Liver (tissue), 9 donors: Measurements from ENCODE around the gene UBASH3B. TPM values are rescaled to one million over a fixed set of nuclear protein-coding genes. Genes with fewer than 3 reads are reported as not detected.

Source experiments
- DNase-seq: peaks from one replicate; pipeline ENCODE4 v3.0.0-alpha.2; 2017; ENCODE audit warnings: low spot score
- H3K27ac ChIP-seq, 2 donors: one replicate each; pipeline ENCODE4 v1.7.0; 2013; ENCODE audit warnings: inconsistent platforms in 2 of 2, low read length in 2 of 2, control low read depth in 1 of 2, low read depth in 1 of 2, mild to moderate bottlenecking in 1 of 2
- H3K27me3 ChIP-seq, 4 donors: one replicate each; pipeline versions ENCODE4 v1.6.1 to v1.7.0; 2013; ENCODE audit warnings: low read length in 3 of 4, inconsistent platforms in 1 of 4, mild to moderate bottlenecking in 1 of 4, moderate library complexity in 1 of 4; ENCODE audit not compliant: control insufficient read depth in 4 of 4, insufficient read depth in 4 of 4
- H3K36me3 ChIP-seq, 4 donors: one replicate each; pipeline versions ENCODE4 v1.6.1 to v1.7.0; 2013; ENCODE audit warnings: low read length in 3 of 4, mild to moderate bottlenecking in 3 of 4, low read depth in 1 of 4, moderate library complexity in 1 of 4; ENCODE audit not compliant: control insufficient read depth in 4 of 4, insufficient read depth in 3 of 4
- H3K4me1 ChIP-seq, 4 donors: one replicate each; pipeline versions ENCODE4 v1.6.1 to v1.7.0; 2013; ENCODE audit warnings: low read length in 3 of 4, mild to moderate bottlenecking in 3 of 4, moderate library complexity in 1 of 4; ENCODE audit not compliant: control insufficient read depth in 4 of 4, insufficient read depth in 4 of 4
- H3K4me3 ChIP-seq, 3 donors: one replicate each; pipeline versions ENCODE4 v1.6.1 to v1.7.0; 2013; ENCODE audit warnings: low read length in 3 of 3, control low read depth in 1 of 3, low read depth in 1 of 3, mild to moderate bottlenecking in 1 of 3
- H3K9ac ChIP-seq, 2 donors: one replicate each; pipeline ENCODE4 v1.7.0; 2013; ENCODE audit warnings: low read length in 2 of 2, mild to moderate bottlenecking in 2 of 2, moderate library complexity in 2 of 2, control low read depth in 1 of 2, low read depth in 1 of 2
- H3K9me3 ChIP-seq, 4 donors: one replicate each; pipeline versions ENCODE4 v1.6.1 to v1.7.0; 2013; ENCODE audit warnings: low read length in 3 of 4; ENCODE audit not compliant: control insufficient read depth in 4 of 4
- EGR1 ChIP-seq, 2 donors: IDR thresholded peaks; 2 replicates each; pipeline ENCODE4 v1.6.1; 2016 to 2018; ENCODE audit warnings: antibody characterized with exemption in 2 of 2, low read depth in 2 of 2
- FOXA1 ChIP-seq: IDR thresholded peaks from 2 replicates; pipeline ENCODE4 v1.6.1; 2016; ENCODE audit warnings: antibody characterized with exemption
- FOXA2 ChIP-seq: IDR thresholded peaks from 2 replicates; pipeline ENCODE4 v1.6.1; 2016; ENCODE audit warnings: antibody characterized with exemption
- GABPA ChIP-seq, 2 donors: IDR thresholded peaks in 1 of 2; conservative IDR thresholded peaks in 1 of 2; 2 replicates each; pipeline ENCODE4 v1.6.1; 2016; ENCODE audit warnings: antibody characterized with exemption in 2 of 2, mild to moderate bottlenecking in 1 of 2, moderate library complexity in 1 of 2
- HNF4A ChIP-seq, 2 donors: conservative IDR thresholded peaks; 2 replicates each; pipeline ENCODE4 v1.6.1; 2016; ENCODE audit warnings: antibody characterized with exemption in 2 of 2, mild to moderate bottlenecking in 2 of 2
- HNF4G ChIP-seq: IDR thresholded peaks from 2 replicates; pipeline ENCODE4 v1.6.1; 2016; ENCODE audit warnings: antibody characterized with exemption
- JUND ChIP-seq, 2 donors: IDR thresholded peaks; 2 replicates each; pipeline ENCODE4 v1.6.1; 2016; ENCODE audit warnings: antibody characterized with exemption in 2 of 2
- NR2F2 ChIP-seq: IDR thresholded peaks from 2 replicates; pipeline ENCODE4 v1.6.1; 2016; ENCODE audit warnings: antibody characterized with exemption
- RAD21 ChIP-seq, 2 donors: IDR thresholded peaks; 2 replicates each; pipeline ENCODE4 v1.6.1; 2016; ENCODE audit warnings: antibody characterized with exemption in 2 of 2, mild to moderate bottlenecking in 2 of 2
- RXRA ChIP-seq, 2 donors: IDR thresholded peaks; 2 replicates each; pipeline ENCODE4 v1.6.1; 2017 to 2018; ENCODE audit warnings: antibody characterized with exemption in 2 of 2, mild to moderate bottlenecking in 1 of 2
- SP1 ChIP-seq: IDR thresholded peaks from 2 replicates; pipeline ENCODE4 v1.6.1; 2018; ENCODE audit warnings: antibody characterized with exemption, mild to moderate bottlenecking
- TAF1 ChIP-seq: conservative IDR thresholded peaks from 2 replicates; pipeline ENCODE4 v1.6.1; 2016; ENCODE audit warnings: antibody characterized with exemption, mild to moderate bottlenecking
- YY1 ChIP-seq: IDR thresholded peaks from 2 replicates; pipeline ENCODE4 v1.6.1; 2016; ENCODE audit warnings: antibody characterized with exemption, mild to moderate bottlenecking
- WGBS: extraction: QIAGEN DNeasy Blood & Tissue Kit; methylation state at CpG from one replicate; pipeline ENCODE4 v1.1.7; 2013; 5-methylcytosine and 5-hydroxymethylcytosine counted together
- polyA plus RNA-seq, 2 donors: library from polyadenylated mRNA; stranded (reverse) in 1 of 2; unstranded in 1 of 2; fragments of 200-250 nt in 1 of 2; fragments of >200 nt in 1 of 2; fragmentation: Nextera tagmentation in 1 of 2; extraction: Ambion mirVana in 1 of 2; gene quantifications; one replicate each; pipeline versions ENCODE4 v1.2.1 to v1.2.3, GENCODE V29; 2013 to 2015
- total RNA-seq, 2 donors: library from RNA; depleted of rRNA; stranded (reverse); fragments of >200 nt; gene quantifications; one replicate each; pipeline ENCODE4 v1.2.3, GENCODE V29; 2014
- TF ChIP-seq, protein P1 (sequence below): IDR thresholded peaks from 2 replicates; pipeline ENCODE4 v1.6.1; 2016; ENCODE audit warnings: antibody characterized with exemption, mild to moderate bottlenecking
- TF ChIP-seq, protein P2 (sequence below): IDR thresholded peaks from 2 replicates; pipeline ENCODE4 v1.6.1; 2016; ENCODE audit warnings: antibody characterized with exemption
- TF ChIP-seq, protein P3 (sequence below): fragments of 150-350 bp; IDR thresholded peaks from 2 replicates; pipeline ENCODE4 v1.5.1; 2017; ENCODE audit warnings: improper control_type of control experiment, low read depth, low read length; ENCODE audit not compliant: missing input control
- TF ChIP-seq, protein P4 (sequence below): IDR thresholded peaks from 2 replicates; pipeline ENCODE4 v1.6.1; 2016; ENCODE audit warnings: antibody characterized with exemption
- TF ChIP-seq, protein P5 (sequence below): IDR thresholded peaks from 2 replicates; pipeline ENCODE4 v1.6.1; 2016; ENCODE audit warnings: antibody characterized with exemption
- donor health status: healthy.
- donor health status: healthy.
- donor health status: healthy.
- donor health status: healthy.
- donor health status: healthy.

The UBASH3B gene
- total and polyA plus RNA-seq, 4 donors: 0.48 to 5.5 (median 2.5) TPM

GRCh38 chr11:122720107-122720881, 64.8 kb downstream of the UBASH3B start:
- DNase-seq: no peak
- TF ChIP-seq, protein P1, sequence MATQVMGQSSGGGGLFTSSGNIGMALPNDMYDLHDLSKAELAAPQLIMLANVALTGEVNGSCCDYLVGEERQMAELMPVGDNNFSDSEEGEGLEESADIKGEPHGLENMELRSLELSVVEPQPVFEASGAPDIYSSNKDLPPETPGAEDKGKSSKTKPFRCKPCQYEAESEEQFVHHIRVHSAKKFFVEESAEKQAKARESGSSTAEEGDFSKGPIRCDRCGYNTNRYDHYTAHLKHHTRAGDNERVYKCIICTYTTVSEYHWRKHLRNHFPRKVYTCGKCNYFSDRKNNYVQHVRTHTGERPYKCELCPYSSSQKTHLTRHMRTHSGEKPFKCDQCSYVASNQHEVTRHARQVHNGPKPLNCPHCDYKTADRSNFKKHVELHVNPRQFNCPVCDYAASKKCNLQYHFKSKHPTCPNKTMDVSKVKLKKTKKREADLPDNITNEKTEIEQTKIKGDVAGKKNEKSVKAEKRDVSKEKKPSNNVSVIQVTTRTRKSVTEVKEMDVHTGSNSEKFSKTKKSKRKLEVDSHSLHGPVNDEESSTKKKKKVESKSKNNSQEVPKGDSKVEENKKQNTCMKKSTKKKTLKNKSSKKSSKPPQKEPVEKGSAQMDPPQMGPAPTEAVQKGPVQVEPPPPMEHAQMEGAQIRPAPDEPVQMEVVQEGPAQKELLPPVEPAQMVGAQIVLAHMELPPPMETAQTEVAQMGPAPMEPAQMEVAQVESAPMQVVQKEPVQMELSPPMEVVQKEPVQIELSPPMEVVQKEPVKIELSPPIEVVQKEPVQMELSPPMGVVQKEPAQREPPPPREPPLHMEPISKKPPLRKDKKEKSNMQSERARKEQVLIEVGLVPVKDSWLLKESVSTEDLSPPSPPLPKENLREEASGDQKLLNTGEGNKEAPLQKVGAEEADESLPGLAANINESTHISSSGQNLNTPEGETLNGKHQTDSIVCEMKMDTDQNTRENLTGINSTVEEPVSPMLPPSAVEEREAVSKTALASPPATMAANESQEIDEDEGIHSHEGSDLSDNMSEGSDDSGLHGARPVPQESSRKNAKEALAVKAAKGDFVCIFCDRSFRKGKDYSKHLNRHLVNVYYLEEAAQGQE: no peak
- TF ChIP-seq FOXA1 (no peak), RXRA (IDR thresholded peaks at IDR 0.05) (no peak), SP1 (no peak), GABPA (IDR thresholded peaks at IDR 0.05 in 1 of 2, conservative IDR thresholded peaks at IDR 0.05 in 1 of 2) (no peak), HNF4G (no peak), HNF4A (conservative IDR thresholded peaks at IDR 0.05) (no peak), YY1 (no peak), FOXA2 (no peak), JUND (IDR thresholded peaks at IDR 0.05) (no peak), TAF1 (no peak), RAD21 (IDR thresholded peaks at IDR 0.05) (no peak), NR2F2 (no peak), EGR1 (IDR thresholded peaks at IDR 0.05; ENCODE audit: low read depth in 2 of 2) (no peak)
- TF ChIP-seq, protein P2, sequence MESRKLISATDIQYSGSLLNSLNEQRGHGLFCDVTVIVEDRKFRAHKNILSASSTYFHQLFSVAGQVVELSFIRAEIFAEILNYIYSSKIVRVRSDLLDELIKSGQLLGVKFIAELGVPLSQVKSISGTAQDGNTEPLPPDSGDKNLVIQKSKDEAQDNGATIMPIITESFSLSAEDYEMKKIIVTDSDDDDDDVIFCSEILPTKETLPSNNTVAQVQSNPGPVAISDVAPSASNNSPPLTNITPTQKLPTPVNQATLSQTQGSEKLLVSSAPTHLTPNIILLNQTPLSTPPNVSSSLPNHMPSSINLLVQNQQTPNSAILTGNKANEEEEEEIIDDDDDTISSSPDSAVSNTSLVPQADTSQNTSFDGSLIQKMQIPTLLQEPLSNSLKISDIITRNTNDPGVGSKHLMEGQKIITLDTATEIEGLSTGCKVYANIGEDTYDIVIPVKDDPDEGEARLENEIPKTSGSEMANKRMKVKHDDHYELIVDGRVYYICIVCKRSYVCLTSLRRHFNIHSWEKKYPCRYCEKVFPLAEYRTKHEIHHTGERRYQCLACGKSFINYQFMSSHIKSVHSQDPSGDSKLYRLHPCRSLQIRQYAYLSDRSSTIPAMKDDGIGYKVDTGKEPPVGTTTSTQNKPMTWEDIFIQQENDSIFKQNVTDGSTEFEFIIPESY: no peak
- TF ChIP-seq, protein P3, sequence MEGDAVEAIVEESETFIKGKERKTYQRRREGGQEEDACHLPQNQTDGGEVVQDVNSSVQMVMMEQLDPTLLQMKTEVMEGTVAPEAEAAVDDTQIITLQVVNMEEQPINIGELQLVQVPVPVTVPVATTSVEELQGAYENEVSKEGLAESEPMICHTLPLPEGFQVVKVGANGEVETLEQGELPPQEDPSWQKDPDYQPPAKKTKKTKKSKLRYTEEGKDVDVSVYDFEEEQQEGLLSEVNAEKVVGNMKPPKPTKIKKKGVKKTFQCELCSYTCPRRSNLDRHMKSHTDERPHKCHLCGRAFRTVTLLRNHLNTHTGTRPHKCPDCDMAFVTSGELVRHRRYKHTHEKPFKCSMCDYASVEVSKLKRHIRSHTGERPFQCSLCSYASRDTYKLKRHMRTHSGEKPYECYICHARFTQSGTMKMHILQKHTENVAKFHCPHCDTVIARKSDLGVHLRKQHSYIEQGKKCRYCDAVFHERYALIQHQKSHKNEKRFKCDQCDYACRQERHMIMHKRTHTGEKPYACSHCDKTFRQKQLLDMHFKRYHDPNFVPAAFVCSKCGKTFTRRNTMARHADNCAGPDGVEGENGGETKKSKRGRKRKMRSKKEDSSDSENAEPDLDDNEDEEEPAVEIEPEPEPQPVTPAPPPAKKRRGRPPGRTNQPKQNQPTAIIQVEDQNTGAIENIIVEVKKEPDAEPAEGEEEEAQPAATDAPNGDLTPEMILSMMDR: no peak
- TF ChIP-seq, protein P4, sequence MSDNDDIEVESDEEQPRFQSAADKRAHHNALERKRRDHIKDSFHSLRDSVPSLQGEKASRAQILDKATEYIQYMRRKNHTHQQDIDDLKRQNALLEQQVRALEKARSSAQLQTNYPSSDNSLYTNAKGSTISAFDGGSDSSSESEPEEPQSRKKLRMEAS: no peak
- TF ChIP-seq, protein P5, sequence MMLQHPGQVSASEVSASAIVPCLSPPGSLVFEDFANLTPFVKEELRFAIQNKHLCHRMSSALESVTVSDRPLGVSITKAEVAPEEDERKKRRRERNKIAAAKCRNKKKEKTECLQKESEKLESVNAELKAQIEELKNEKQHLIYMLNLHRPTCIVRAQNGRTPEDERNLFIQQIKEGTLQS: no peak
- Histone ChIP-seq H3K4me1 (peaks cover 0 to 3% (median 0%) of the 10 kb centered on the region in 4 donors), H3K27ac (no peak overlapping the region), H3K9me3 (no peaks in the 10 kb centered on the region), H3K4me3 (no peak overlapping the region), H3K36me3 (no peaks in the 10 kb centered on the region), H3K9ac (no peak overlapping the region), H3K27me3 (no peaks in the 10 kb centered on the region)
- WGBS: 84% methylated on average over 7 of the region's 7 CpGs
